A673 (cell line): ENCODE data around the gene ACSS1. TPM values are rescaled to one million over a fixed set of nuclear protein-coding genes. Genes with fewer than 3 reads are reported as not detected.

ENCODE experiments used
- BruUV-seq: library from RNA; stranded (reverse); fragments of 400-500 nt; replicated peaks from 2 replicates; lab custom pipeline; 2021; lab: Mats Ljungman, UMichigan
- CTCF ChIA-PET: fragments of 300-600 bp; sonication (Branson Sonifier 250); formaldehyde crosslinking; loops from one replicate; lab custom pipeline; 2022; ENCODE audit warnings: antibody characterized with exemption; lab: Charles Lee
- POLR2A ChIA-PET: fragments of 300-600 bp; sonication (Branson Sonifier 250); formaldehyde crosslinking; loops from one replicate; lab custom pipeline; 2022; ENCODE audit warnings: antibody characterized with exemption; ENCODE audit not compliant: low non-redundant PET; lab: Charles Lee
- DNase-seq: peaks from one replicate; pipeline ENCODE4 v3.0.0-alpha.2; 2015; ENCODE audit warnings: low spot score
- H3K27ac ChIP-seq: fragments of 200-600 bp; sonication (generic); 2 replicates; pipeline ENCODE4 v1.5.1; 2016; ENCODE audit warnings: mixed run types, low read depth, mild to moderate bottlenecking, mixed read lengths, antibody characterized with exemption, low read length; ENCODE audit not compliant: poor library complexity, severe bottlenecking
- H3K27me3 ChIP-seq: fragments of 200-600 bp; sonication (generic); replicated peaks from 2 replicates; pipeline ENCODE4 v1.6.1; 2017; ENCODE audit warnings: mixed run types, low read depth, mild to moderate bottlenecking, mixed read lengths, antibody characterized with exemption, low read length; ENCODE audit not compliant: insufficient read depth, poor library complexity
- H3K36me3 ChIP-seq: fragments of 200-600 bp; sonication (generic); 2 replicates; pipeline ENCODE4 v1.6.1; 2016; ENCODE audit warnings: mixed run types, mild to moderate bottlenecking, mixed read lengths, antibody characterized with exemption, low read length; ENCODE audit not compliant: insufficient read depth, poor library complexity, severe bottlenecking
- H3K4me1 ChIP-seq: fragments of 200-600 bp; sonication (generic); 2 replicates; pipeline ENCODE4 v1.6.1; 2017; ENCODE audit warnings: mixed run types, mild to moderate bottlenecking, mixed read lengths, antibody characterized with exemption, low read length; ENCODE audit not compliant: insufficient read depth, poor library complexity, severe bottlenecking
- H3K4me3 ChIP-seq: fragments of 200-600 bp; sonication (generic); 2 replicates; pipeline ENCODE4 v1.5.1; 2016; ENCODE audit warnings: low read depth, mixed run types, mild to moderate bottlenecking, mixed read lengths, low read length; ENCODE audit not compliant: poor library complexity, severe bottlenecking
- H3K9me3 ChIP-seq: fragments of 200-600 bp; sonication (generic); 2 replicates; pipeline ENCODE4 v1.6.1; 2016; ENCODE audit warnings: mixed run types, low read depth, mild to moderate bottlenecking, mixed read lengths, antibody characterized with exemption, low read length; ENCODE audit not compliant: poor library complexity, severe bottlenecking
- CTCF ChIP-seq: fragments of 300-800, 200-600 bp; sonication (generic); conservative IDR thresholded peaks from 2 replicates; pipeline ENCODE4 v1.5.1; 2017; ENCODE audit warnings: low read depth, mild to moderate bottlenecking, antibody characterized with exemption, low read length, moderate library complexity, mixed read lengths
- EZH2 ChIP-seq: fragments of 200-600 bp; sonication (generic); IDR thresholded peaks from 2 replicates; pipeline ENCODE4 v1.6.1; 2017; ENCODE audit warnings: borderline replicate concordance, low read depth, mild to moderate bottlenecking, mixed read lengths, antibody characterized with exemption, low read length; ENCODE audit not compliant: poor library complexity, severe bottlenecking
- intact Hi-C: fragments of 100-400 bp; cut with micrococcal nuclease; formaldehyde crosslinking; loops from one replicate; pipeline ENCODE4 v1.10.0; 2022; ENCODE audit not compliant: unreplicated experiment
- total RNA-seq: library from RNA; stranded (reverse); gene quantifications from 2 replicates; pipeline ENCODE4 v1.2.3, GENCODE V29; 2021

The ACSS1 gene
- total RNA-seq, 1 experiment from 2014 or later = 3.9 TPM

- Histone ChIP-seq H3K4me3 (no peak overlapping the region), H3K4me1 (no peaks in the 10 kb centered on the region), H3K27ac (no peak overlapping the region), H3K36me3 (peaks cover 24% of the 10 kb centered on the region), H3K27me3 (no peaks in the 10 kb centered on the region), H3K9me3 (no peaks in the 10 kb centered on the region)
- TF ChIP-seq CTCF (no peak), EZH2 (no peak)
- POLR2A ChIA-PET = no interaction called here
- intact Hi-C loops = no loop called here
- no TSS peak for BruUV-seq
- CTCF ChIA-PET = no interaction called here
- no peak for DNase-seq
Observed at GRCh38 chr20:24981790-24982189, 76.1 kb downstream of the ACSS1 start.

- DNase-seq = no peak
- ChIA-PET CTCF (no interaction called here), POLR2A (no interaction called here)
- BruUV-seq = no TSS peak
- H3K4me3 ChIP-seq = no peak overlapping the region
- H3K27ac ChIP-seq = no peak overlapping the region
- peaks cover 2% of the 10 kb centered on the region for H3K9me3 ChIP-seq
- no peaks in the 10 kb centered on the region for H3K27me3 ChIP-seq
- intact Hi-C loops = no loop called here
- H3K36me3 ChIP-seq = peaks cover 28% of the 10 kb centered on the region
- TF ChIP-seq EZH2 (no peak), CTCF (no peak)
- no peaks in the 10 kb centered on the region for H3K4me1 ChIP-seq
Observed at GRCh38 chr20:24981282-24981681, 76.7 kb downstream of the ACSS1 start.

GRCh38 chr20:24980291-24981053 is 77.5 kb downstream of the ACSS1 start:
- POLR2A ChIA-PET = no interaction called here
- no TSS peak for BruUV-seq

More at GRCh38 chr20:24980291-24981053, 77.5 kb downstream of the ACSS1 start:
- Histone ChIP-seq H3K4me1 (no peaks in the 10 kb centered on the region), H3K9me3 (peaks cover 3% of the 10 kb centered on the region), H3K36me3 (peaks cover 28% of the 10 kb centered on the region), H3K4me3 (no peak overlapping the region), H3K27me3 (no peaks in the 10 kb centered on the region), H3K27ac (no peak overlapping the region)
- no peak for DNase-seq
- CTCF ChIA-PET = no interaction called here
- TF ChIP-seq EZH2 (no peak), CTCF (no peak)
- intact Hi-C loops = no loop called here
